ENCODE results near the gene NES. TPM values are rescaled to one million over a fixed set of nuclear protein-coding genes. Genes with fewer than 3 reads are reported as not detected.

Gene NES
- total and polyA plus RNA-seq, 2 of the 8 experiments (the other 6 are each of a cell fraction or from before 2014, with no cell fraction given), result 13.3 to 135 TPM

GRCh38 chr1:156632355-156632754, 44.9 kb downstream of the NES start:
- H3K18ac ChIP-seq (ENCODE audit: extremely low read depth, low read length), result no peak overlapping the region
- no peaks in the 10 kb centered on the region for H3K36me3 ChIP-seq (ENCODE audit: control insufficient read depth in 2 of 4, insufficient read depth in 4 of 4, low read length in 3 of 4)
- H2BK15ac ChIP-seq (ENCODE audit: low read length), result no peak overlapping the region
- WGBS, 2 experiments (ENCODE audit: extremely low coverage in 1 of 2, insufficient coverage in 1 of 2, insufficient read length in 1 of 2, insufficient replicate concordance in 2 of 2, low coverage in 1 of 2, low lambda C conversion rate in 2 of 2, missing lambda C conversion rate in 1 of 2), result 71% methylated on average over 3 of the region's 3 CpGs; no CpG with 5 or more reads in 1 of the 2 experiments
- no peak overlapping the region for H2BK12ac ChIP-seq (ENCODE audit: low read depth, low read length)
- no peak overlapping the region for H3K56ac ChIP-seq (replicated peaks; ENCODE audit: insufficient read length, low read depth, low read length)
- H4K91ac ChIP-seq (replicated peaks; ENCODE audit: insufficient read length, low read length), result no peak overlapping the region
- FAIRE-seq (no peak), DNase-seq (ENCODE audit: low read depth in 1 of 2, low spot score in 2 of 2) (no peak)
- ChIA-PET CTCF (ENCODE audit: partially characterized antibody) (interaction anchor here (1.3 to 43.0 kb wide), 5 partner anchors 11 to 52 kb away, joined by 4 to 868 read pairs (median 520); partner anchors contain the start of genes BCAN, HAPLN2 and NES), POLR2A (ENCODE audit: partially characterized antibody) (interaction anchor here (1.2 kb wide), 1 partner anchor 12 kb away, joined by 4 read pairs; no protein-coding TSS in a partner anchor)
- no peak overlapping the region for H3K23ac ChIP-seq (ENCODE audit: insufficient read length)
- H2AK5ac ChIP-seq (ENCODE audit: low read depth, low read length), result no peak overlapping the region
- no peak overlapping the region for H2BK5ac ChIP-seq (ENCODE audit: low read depth, low read length)
- H3K4me2 ChIP-seq (ENCODE audit: insufficient read depth in 1 of 2, low read depth in 2 of 2, low read length in 2 of 2), result no peak overlapping the region
- no peaks in the 10 kb centered on the region for H3K4me1 ChIP-seq (replicated peaks in 1 of 4; ENCODE audit: control insufficient read depth in 3 of 4, insufficient read depth in 4 of 4, low read length in 3 of 4)
- no peaks in the 10 kb centered on the region for H4K20me1 ChIP-seq (replicated peaks in 1 of 2; ENCODE audit: control insufficient read depth in 1 of 2, insufficient read depth in 2 of 2, low read length in 2 of 2)
- no peaks in the 10 kb centered on the region for H3K79me2 ChIP-seq (ENCODE audit: control insufficient read depth in 1 of 2, insufficient read depth in 2 of 2, low read length in 2 of 2)
- no peak overlapping the region for H2AFZ ChIP-seq (ENCODE audit: low read length)
- H2BK120ac ChIP-seq (replicated peaks; ENCODE audit: low read depth, low read length), result no peak overlapping the region
- no peak overlapping the region for H4K5ac ChIP-seq (ENCODE audit: insufficient read length, low read depth, low read length)
- H4K8ac ChIP-seq (ENCODE audit: extremely low read depth, insufficient read depth, low read length), result no peak overlapping the region
- TF ChIP-seq USF2 (IDR thresholded peaks at IDR 0.05; ENCODE audit: low read length), result no peak
- TF ChIP-seq ATF3 (IDR thresholded peaks at IDR 0.05; ENCODE audit: insufficient read depth, low read depth, low read length), result no peak
- no peak for TF ChIP-seq TAF7 (optimal IDR thresholded peaks at IDR 0.05; ENCODE audit: borderline replicate concordance, low read depth, low read length)
- no peak for TF ChIP-seq KDM4A (IDR thresholded peaks at IDR 0.05; ENCODE audit: low read depth, low read length, severe bottlenecking)
- no peak for TF ChIP-seq SIX5 (IDR thresholded peaks at IDR 0.05; ENCODE audit: low read depth, low read length)
- TF ChIP-seq SRF (IDR thresholded peaks at IDR 0.05; ENCODE audit: low read depth, low read length), result no peak
- no peak for TF ChIP-seq CEBPB (IDR thresholded peaks at IDR 0.05; ENCODE audit: low read depth, low read length)
- TF ChIP-seq TAF1 (IDR thresholded peaks at IDR 0.05; ENCODE audit: low read depth, low read length), result no peak
- no peak for TF ChIP-seq SUZ12 (IDR thresholded peaks at IDR 0.05; ENCODE audit: low read length)
- no peak for TF ChIP-seq NRF1 (IDR thresholded peaks at IDR 0.05; ENCODE audit: low read depth, low read length)
- no peak for TF ChIP-seq BACH1 (IDR thresholded peaks at IDR 0.05; ENCODE audit: low read length)
- TF ChIP-seq KDM1A (IDR thresholded peaks at IDR 0.05; ENCODE audit: borderline replicate concordance, low read length), result no peak
- H3K9ac ChIP-seq (replicated peaks in 1 of 4; ENCODE audit: extremely low read depth in 1 of 4, low read depth in 3 of 4, low read length in 3 of 4), result no peak overlapping the region
- no peak overlapping the region for H3K27ac ChIP-seq (ENCODE audit: low read depth, low read length)
- H3K4me3 ChIP-seq (ENCODE audit: extremely low read depth in 1 of 4, insufficient read depth in 2 of 4, low read depth in 3 of 4, low read length in 4 of 4), result no peak overlapping the region
- no peaks in the 10 kb centered on the region for H3K23me2 ChIP-seq (ENCODE audit: low read depth, low read length)
- H3K4ac ChIP-seq (replicated peaks; ENCODE audit: insufficient read length, low read depth, low read length), result no peak overlapping the region
- H3K14ac ChIP-seq (ENCODE audit: insufficient read length), result no peak overlapping the region
- no peak overlapping the region for H2BK20ac ChIP-seq (ENCODE audit: low read length)
- H3K27me3 ChIP-seq (replicated peaks in 1 of 4; ENCODE audit: control insufficient read depth in 3 of 4, extremely low read depth in 1 of 4, insufficient read depth in 3 of 4, low read length in 3 of 4), result peaks cover 0 to 4% (median 2%) of the 10 kb centered on the region in 4 experiments; a peak in 3 of 7 replicates
- H3K9me3 ChIP-seq (ENCODE audit: insufficient read depth in 2 of 2, low read depth in 1 of 2, low read length in 1 of 2), result no peaks in the 10 kb centered on the region
- H3K79me1 ChIP-seq (ENCODE audit: low read depth, low read length), result no peaks in the 10 kb centered on the region; the same call in 1 of the 2 replicates
